Liver (tissue), 9 donors: ENCODE data around the gene DNM3. TPM values are rescaled to one million over a fixed set of nuclear protein-coding genes. Genes with fewer than 3 reads are reported as not detected.
A peak's percentile ranks its signal among the peaks of the same experiment; 100 is the strongest.

Experiments used
- DNase-seq: peaks from one replicate; pipeline ENCODE4 v3.0.0-alpha.2; 2017; ENCODE audit warnings: low spot score
- H3K27ac ChIP-seq, 2 donors: one replicate each; pipeline ENCODE4 v1.7.0; 2013; ENCODE audit warnings: inconsistent platforms in 2 of 2, low read length in 2 of 2, control low read depth in 1 of 2, low read depth in 1 of 2, mild to moderate bottlenecking in 1 of 2
- H3K27me3 ChIP-seq, 4 donors: one replicate each; pipeline versions ENCODE4 v1.6.1 to v1.7.0; 2013; ENCODE audit warnings: low read length in 3 of 4, inconsistent platforms in 1 of 4, mild to moderate bottlenecking in 1 of 4, moderate library complexity in 1 of 4; ENCODE audit not compliant: control insufficient read depth in 4 of 4, insufficient read depth in 4 of 4
- H3K36me3 ChIP-seq, 4 donors: one replicate each; pipeline versions ENCODE4 v1.6.1 to v1.7.0; 2013; ENCODE audit warnings: low read length in 3 of 4, mild to moderate bottlenecking in 3 of 4, low read depth in 1 of 4, moderate library complexity in 1 of 4; ENCODE audit not compliant: control insufficient read depth in 4 of 4, insufficient read depth in 3 of 4
- H3K4me1 ChIP-seq, 4 donors: one replicate each; pipeline versions ENCODE4 v1.6.1 to v1.7.0; 2013; ENCODE audit warnings: low read length in 3 of 4, mild to moderate bottlenecking in 3 of 4, moderate library complexity in 1 of 4; ENCODE audit not compliant: control insufficient read depth in 4 of 4, insufficient read depth in 4 of 4
- H3K4me3 ChIP-seq, 3 donors: one replicate each; pipeline versions ENCODE4 v1.6.1 to v1.7.0; 2013; ENCODE audit warnings: low read length in 3 of 3, control low read depth in 1 of 3, low read depth in 1 of 3, mild to moderate bottlenecking in 1 of 3
- H3K9ac ChIP-seq, 2 donors: one replicate each; pipeline ENCODE4 v1.7.0; 2013; ENCODE audit warnings: low read length in 2 of 2, mild to moderate bottlenecking in 2 of 2, moderate library complexity in 2 of 2, control low read depth in 1 of 2, low read depth in 1 of 2
- H3K9me3 ChIP-seq, 4 donors: one replicate each; pipeline versions ENCODE4 v1.6.1 to v1.7.0; 2013; ENCODE audit warnings: low read length in 3 of 4; ENCODE audit not compliant: control insufficient read depth in 4 of 4
- FOXA1 ChIP-seq: IDR thresholded peaks from 2 replicates; pipeline ENCODE4 v1.6.1; 2016; ENCODE audit warnings: antibody characterized with exemption
- FOXA2 ChIP-seq: IDR thresholded peaks from 2 replicates; pipeline ENCODE4 v1.6.1; 2016; ENCODE audit warnings: antibody characterized with exemption
- GABPA ChIP-seq, 2 donors: IDR thresholded peaks in 1 of 2; conservative IDR thresholded peaks in 1 of 2; 2 replicates each; pipeline ENCODE4 v1.6.1; 2016; ENCODE audit warnings: antibody characterized with exemption in 2 of 2, mild to moderate bottlenecking in 1 of 2, moderate library complexity in 1 of 2
- HNF4A ChIP-seq, 2 donors: conservative IDR thresholded peaks; 2 replicates each; pipeline ENCODE4 v1.6.1; 2016; ENCODE audit warnings: antibody characterized with exemption in 2 of 2, mild to moderate bottlenecking in 2 of 2
- HNF4G ChIP-seq: IDR thresholded peaks from 2 replicates; pipeline ENCODE4 v1.6.1; 2016; ENCODE audit warnings: antibody characterized with exemption
- JUND ChIP-seq, 2 donors: IDR thresholded peaks; 2 replicates each; pipeline ENCODE4 v1.6.1; 2016; ENCODE audit warnings: antibody characterized with exemption in 2 of 2
- NR2F2 ChIP-seq: IDR thresholded peaks from 2 replicates; pipeline ENCODE4 v1.6.1; 2016; ENCODE audit warnings: antibody characterized with exemption
- RAD21 ChIP-seq, 2 donors: IDR thresholded peaks; 2 replicates each; pipeline ENCODE4 v1.6.1; 2016; ENCODE audit warnings: antibody characterized with exemption in 2 of 2, mild to moderate bottlenecking in 2 of 2
- SP1 ChIP-seq: IDR thresholded peaks from 2 replicates; pipeline ENCODE4 v1.6.1; 2018; ENCODE audit warnings: antibody characterized with exemption, mild to moderate bottlenecking
- TAF1 ChIP-seq: conservative IDR thresholded peaks from 2 replicates; pipeline ENCODE4 v1.6.1; 2016; ENCODE audit warnings: antibody characterized with exemption, mild to moderate bottlenecking
- WGBS: extraction: QIAGEN DNeasy Blood & Tissue Kit; methylation state at CpG from one replicate; pipeline ENCODE4 v1.1.7; 2013; 5-methylcytosine and 5-hydroxymethylcytosine counted together
- polyA plus RNA-seq, 2 donors: library from polyadenylated mRNA; stranded (reverse) in 1 of 2; unstranded in 1 of 2; fragments of 200-250 nt in 1 of 2; fragments of >200 nt in 1 of 2; fragmentation: Nextera tagmentation in 1 of 2; extraction: Ambion mirVana in 1 of 2; gene quantifications; one replicate each; pipeline versions ENCODE4 v1.2.1 to v1.2.3, GENCODE V29; 2013 to 2015
- total RNA-seq, 2 donors: library from RNA; depleted of rRNA; stranded (reverse); fragments of >200 nt; gene quantifications; one replicate each; pipeline ENCODE4 v1.2.3, GENCODE V29; 2014
- TF ChIP-seq, protein P1 (sequence below): IDR thresholded peaks from 2 replicates; pipeline ENCODE4 v1.6.1; 2016; ENCODE audit warnings: antibody characterized with exemption, mild to moderate bottlenecking
- TF ChIP-seq, protein P2 (sequence below): fragments of 150-350 bp; IDR thresholded peaks from 2 replicates; pipeline ENCODE4 v1.5.1; 2017; ENCODE audit warnings: improper control_type of control experiment, low read depth, low read length; ENCODE audit not compliant: missing input control
- TF ChIP-seq, protein P3 (sequence below): IDR thresholded peaks from 2 replicates; pipeline ENCODE4 v1.6.1; 2016; ENCODE audit warnings: antibody characterized with exemption
- TF ChIP-seq, protein P4 (sequence below): IDR thresholded peaks from 2 replicates; pipeline ENCODE4 v1.6.1; 2016; ENCODE audit warnings: antibody characterized with exemption
- TF ChIP-seq, protein P5 (sequence below): IDR thresholded peaks from 2 replicates; pipeline ENCODE4 v1.6.1; 2016; ENCODE audit warnings: antibody characterized with exemption
- donor health status: healthy.
- donor health status: healthy.
- donor health status: healthy.
- donor health status: healthy.
- donor health status: healthy.

The DNM3 gene
- total RNA-seq, result 1 to 10 TPM; 1.3 to 3.2 TPM
- polyA plus RNA-seq, result under 1 TPM; 0.08 to 0.82 TPM

DNA sequence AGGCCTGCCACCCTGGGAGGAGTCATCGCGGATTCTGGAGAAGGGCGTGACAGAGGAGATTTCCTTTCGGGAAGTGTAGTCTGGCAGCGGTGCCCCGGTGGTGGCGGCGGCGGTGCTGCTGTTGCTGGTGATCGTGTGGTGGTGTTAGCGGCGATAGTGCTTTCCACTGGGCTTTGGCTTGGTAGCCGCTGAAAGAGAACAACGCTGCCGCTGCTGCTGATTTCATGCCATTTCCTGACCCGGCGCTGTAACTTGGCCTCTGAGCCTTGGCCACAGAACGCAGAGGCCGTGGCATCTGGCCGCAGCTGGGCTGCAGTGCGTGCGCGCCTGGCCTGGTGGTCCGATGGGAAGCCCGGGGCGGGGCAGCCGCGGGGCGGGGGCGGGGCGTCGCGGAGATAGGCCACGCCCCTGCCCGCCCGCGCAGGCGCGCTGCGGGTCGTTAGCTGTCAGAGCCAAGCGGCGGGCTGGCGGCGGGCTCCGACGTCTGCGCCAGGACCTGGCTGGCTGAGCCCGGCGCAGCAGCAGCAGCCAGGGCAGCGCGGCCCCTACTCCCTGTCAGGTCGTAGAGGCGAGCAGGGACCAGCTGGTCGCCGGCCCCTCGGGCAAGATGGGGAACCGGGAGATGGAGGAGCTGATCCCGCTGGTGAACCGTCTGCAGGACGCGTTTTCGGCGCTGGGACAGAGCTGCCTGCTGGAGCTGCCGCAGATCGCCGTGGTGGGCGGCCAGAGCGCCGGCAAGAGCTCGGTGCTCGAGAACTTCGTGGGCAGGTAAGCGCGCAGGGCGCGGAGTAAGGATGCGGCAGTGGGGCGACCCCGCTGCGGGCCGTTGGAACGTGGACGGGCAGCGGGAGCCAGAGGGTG lies at the start of gene DNM3:
Gene DNM3, plus strand, starts transcription at position 449 of the 861 bp plus-strand sequence. Its CDS starts 159 bp downstream, at position 608.
- Histone ChIP-seq H3K4me3 (peak within 1 kb of the TSS; percentile 45 to 50 (median 49)), H3K27ac (no peak within 1 kb of the TSS), H3K4me1 (peaks cover 0 to 9% (median 4%) of the 10 kb centered on the region in 4 donors), H3K36me3 (no peaks in the 10 kb centered on the region), H3K27me3 (peaks cover 0 to 9% (median 4%) of the 10 kb centered on the region in 4 donors), H3K9me3 (peaks cover 4 to 9% (median 8%) of the 10 kb centered on the region in 4 donors), H3K9ac (no peak within 1 kb of the TSS)
- peak; percentile 55 for TF ChIP-seq NR2F2
- TF ChIP-seq, protein P1, sequence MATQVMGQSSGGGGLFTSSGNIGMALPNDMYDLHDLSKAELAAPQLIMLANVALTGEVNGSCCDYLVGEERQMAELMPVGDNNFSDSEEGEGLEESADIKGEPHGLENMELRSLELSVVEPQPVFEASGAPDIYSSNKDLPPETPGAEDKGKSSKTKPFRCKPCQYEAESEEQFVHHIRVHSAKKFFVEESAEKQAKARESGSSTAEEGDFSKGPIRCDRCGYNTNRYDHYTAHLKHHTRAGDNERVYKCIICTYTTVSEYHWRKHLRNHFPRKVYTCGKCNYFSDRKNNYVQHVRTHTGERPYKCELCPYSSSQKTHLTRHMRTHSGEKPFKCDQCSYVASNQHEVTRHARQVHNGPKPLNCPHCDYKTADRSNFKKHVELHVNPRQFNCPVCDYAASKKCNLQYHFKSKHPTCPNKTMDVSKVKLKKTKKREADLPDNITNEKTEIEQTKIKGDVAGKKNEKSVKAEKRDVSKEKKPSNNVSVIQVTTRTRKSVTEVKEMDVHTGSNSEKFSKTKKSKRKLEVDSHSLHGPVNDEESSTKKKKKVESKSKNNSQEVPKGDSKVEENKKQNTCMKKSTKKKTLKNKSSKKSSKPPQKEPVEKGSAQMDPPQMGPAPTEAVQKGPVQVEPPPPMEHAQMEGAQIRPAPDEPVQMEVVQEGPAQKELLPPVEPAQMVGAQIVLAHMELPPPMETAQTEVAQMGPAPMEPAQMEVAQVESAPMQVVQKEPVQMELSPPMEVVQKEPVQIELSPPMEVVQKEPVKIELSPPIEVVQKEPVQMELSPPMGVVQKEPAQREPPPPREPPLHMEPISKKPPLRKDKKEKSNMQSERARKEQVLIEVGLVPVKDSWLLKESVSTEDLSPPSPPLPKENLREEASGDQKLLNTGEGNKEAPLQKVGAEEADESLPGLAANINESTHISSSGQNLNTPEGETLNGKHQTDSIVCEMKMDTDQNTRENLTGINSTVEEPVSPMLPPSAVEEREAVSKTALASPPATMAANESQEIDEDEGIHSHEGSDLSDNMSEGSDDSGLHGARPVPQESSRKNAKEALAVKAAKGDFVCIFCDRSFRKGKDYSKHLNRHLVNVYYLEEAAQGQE, result no peak
- peak; percentile 87 for DNase-seq
- 5% methylated on average over 85 of the region's 85 CpGs for WGBS

DNA sequence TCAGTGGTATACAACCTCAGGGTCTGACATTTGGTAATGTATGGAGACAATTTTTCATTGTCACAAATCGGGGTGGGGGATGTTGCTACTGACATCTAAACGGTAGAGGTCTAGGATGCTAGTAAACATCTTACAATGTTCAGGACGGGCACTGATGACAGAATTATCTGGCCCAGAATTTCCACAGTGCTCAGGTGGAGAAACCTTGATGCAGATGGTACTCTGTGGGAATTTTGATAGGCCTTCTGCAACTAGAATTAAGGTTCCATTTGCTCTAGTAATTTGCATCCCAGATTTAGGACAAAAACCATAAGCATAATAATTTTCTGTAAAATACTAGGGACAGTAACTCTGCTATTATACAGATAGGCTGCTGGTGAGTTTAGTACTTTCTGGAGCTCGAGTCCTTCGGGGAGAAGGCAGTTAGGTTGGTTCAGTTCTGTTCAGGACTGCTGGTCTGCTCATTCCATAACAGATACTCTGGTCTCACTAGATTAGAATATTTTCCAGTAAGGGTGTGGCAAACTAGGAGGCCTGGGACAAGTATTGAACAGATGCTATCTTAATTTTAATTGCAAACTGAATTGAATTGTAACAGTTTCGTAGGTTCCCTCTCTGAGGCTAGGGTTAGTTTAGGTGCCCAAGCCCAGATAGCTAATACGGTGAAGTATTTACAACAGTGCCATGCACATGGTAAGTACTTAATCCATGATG lies 48.5 kb upstream of the DNM3 start:
- Histone ChIP-seq H3K4me3 (no peak overlapping the region), H3K9ac (no peak overlapping the region), H3K36me3 (peaks cover 23 to 95% (median 67%) of the 10 kb centered on the region in 4 donors), H3K27ac (no peak overlapping the region), H3K4me1 (no peaks in the 10 kb centered on the region), H3K27me3 (no peaks in the 10 kb centered on the region), H3K9me3 (no peaks in the 10 kb centered on the region)
- 95% methylated on average over 7 of the region's 7 CpGs for WGBS
- no peak for DNase-seq
- TF ChIP-seq TAF1 (no peak), HNF4A (conservative IDR thresholded peaks at IDR 0.05) (no peak), FOXA2 (no peak), GABPA (IDR thresholded peaks at IDR 0.05 in 1 of 2, conservative IDR thresholded peaks at IDR 0.05 in 1 of 2) (no peak), SP1 (no peak), RAD21 (IDR thresholded peaks at IDR 0.05) (no peak), FOXA1 (no peak), HNF4G (no peak), JUND (IDR thresholded peaks at IDR 0.05) (no peak)
- TF ChIP-seq, protein P2, sequence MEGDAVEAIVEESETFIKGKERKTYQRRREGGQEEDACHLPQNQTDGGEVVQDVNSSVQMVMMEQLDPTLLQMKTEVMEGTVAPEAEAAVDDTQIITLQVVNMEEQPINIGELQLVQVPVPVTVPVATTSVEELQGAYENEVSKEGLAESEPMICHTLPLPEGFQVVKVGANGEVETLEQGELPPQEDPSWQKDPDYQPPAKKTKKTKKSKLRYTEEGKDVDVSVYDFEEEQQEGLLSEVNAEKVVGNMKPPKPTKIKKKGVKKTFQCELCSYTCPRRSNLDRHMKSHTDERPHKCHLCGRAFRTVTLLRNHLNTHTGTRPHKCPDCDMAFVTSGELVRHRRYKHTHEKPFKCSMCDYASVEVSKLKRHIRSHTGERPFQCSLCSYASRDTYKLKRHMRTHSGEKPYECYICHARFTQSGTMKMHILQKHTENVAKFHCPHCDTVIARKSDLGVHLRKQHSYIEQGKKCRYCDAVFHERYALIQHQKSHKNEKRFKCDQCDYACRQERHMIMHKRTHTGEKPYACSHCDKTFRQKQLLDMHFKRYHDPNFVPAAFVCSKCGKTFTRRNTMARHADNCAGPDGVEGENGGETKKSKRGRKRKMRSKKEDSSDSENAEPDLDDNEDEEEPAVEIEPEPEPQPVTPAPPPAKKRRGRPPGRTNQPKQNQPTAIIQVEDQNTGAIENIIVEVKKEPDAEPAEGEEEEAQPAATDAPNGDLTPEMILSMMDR, result no peak
- TF ChIP-seq, protein P3, sequence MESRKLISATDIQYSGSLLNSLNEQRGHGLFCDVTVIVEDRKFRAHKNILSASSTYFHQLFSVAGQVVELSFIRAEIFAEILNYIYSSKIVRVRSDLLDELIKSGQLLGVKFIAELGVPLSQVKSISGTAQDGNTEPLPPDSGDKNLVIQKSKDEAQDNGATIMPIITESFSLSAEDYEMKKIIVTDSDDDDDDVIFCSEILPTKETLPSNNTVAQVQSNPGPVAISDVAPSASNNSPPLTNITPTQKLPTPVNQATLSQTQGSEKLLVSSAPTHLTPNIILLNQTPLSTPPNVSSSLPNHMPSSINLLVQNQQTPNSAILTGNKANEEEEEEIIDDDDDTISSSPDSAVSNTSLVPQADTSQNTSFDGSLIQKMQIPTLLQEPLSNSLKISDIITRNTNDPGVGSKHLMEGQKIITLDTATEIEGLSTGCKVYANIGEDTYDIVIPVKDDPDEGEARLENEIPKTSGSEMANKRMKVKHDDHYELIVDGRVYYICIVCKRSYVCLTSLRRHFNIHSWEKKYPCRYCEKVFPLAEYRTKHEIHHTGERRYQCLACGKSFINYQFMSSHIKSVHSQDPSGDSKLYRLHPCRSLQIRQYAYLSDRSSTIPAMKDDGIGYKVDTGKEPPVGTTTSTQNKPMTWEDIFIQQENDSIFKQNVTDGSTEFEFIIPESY, result no peak
- TF ChIP-seq, protein P1, result no peak
- TF ChIP-seq, protein P4, sequence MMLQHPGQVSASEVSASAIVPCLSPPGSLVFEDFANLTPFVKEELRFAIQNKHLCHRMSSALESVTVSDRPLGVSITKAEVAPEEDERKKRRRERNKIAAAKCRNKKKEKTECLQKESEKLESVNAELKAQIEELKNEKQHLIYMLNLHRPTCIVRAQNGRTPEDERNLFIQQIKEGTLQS, result no peak
- TF ChIP-seq, protein P5, sequence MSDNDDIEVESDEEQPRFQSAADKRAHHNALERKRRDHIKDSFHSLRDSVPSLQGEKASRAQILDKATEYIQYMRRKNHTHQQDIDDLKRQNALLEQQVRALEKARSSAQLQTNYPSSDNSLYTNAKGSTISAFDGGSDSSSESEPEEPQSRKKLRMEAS, result no peak
